HEK293 (cell line): Measurements from ENCODE around the gene NUP62.

ENCODE experiments used
- CTCF ChIA-PET: fragments of 350-600 bp; formaldehyde crosslinking; extraction: SDS; loops from one replicate; lab custom pipeline; 2021; ENCODE audit warnings: antibody characterized with exemption; lab: Yijun Ruan, JAX
- POLR2A ChIA-PET: fragments of 300-600 bp; formaldehyde crosslinking; extraction: SDS; loops from one replicate; lab custom pipeline; 2020; ENCODE audit warnings: antibody characterized with exemption, inconsistent platforms; lab: Yijun Ruan, JAX
- H3K27ac ChIP-seq: fragments of 200-500 bp; sonication (Bioruptor generic); 2 replicates; pipeline ENCODE4 v1.5.1; 2014; ENCODE audit warnings: low read depth, low read length, control low read depth, inconsistent platforms; ENCODE audit errors: extremely low read depth
- H3K36me3 ChIP-seq, 2 experiments: fragments of 200-500 bp in 1 of 2; sonication (Bioruptor generic) in 1 of 2; 1 replicate in 1 of 2; 2 replicates in 1 of 2; pipeline ENCODE4 v1.5.1; 2014 to 2017; ENCODE audit warnings: inconsistent platforms in 2 of 2, low read length in 2 of 2; ENCODE audit not compliant: control insufficient read depth in 2 of 2, insufficient read depth in 1 of 2
- H3K4me1 ChIP-seq: fragments of 200-500 bp; sonication (Bioruptor generic); 2 replicates; pipeline ENCODE4 v1.5.1; 2014; ENCODE audit warnings: mild to moderate bottlenecking, low read length, inconsistent platforms; ENCODE audit not compliant: control insufficient read depth, insufficient read depth
- H3K4me3 ChIP-seq: 2 replicates; pipeline ENCODE4 v1.5.1; 2011; ENCODE audit warnings: low read depth, mild to moderate bottlenecking, control low read depth, low read length, moderate library complexity
- H3K9me3 ChIP-seq: fragments of 200-500 bp; sonication (Bioruptor generic); 2 replicates; pipeline ENCODE4 v1.5.1; 2014; ENCODE audit warnings: low read depth, low read length, inconsistent platforms; ENCODE audit not compliant: control insufficient read depth, insufficient read depth
- IKZF3 ChIP-seq: fragments of 450-650 bp; IDR thresholded peaks from 2 replicates; pipeline ENCODE4 v1.5.0; 2018; ENCODE audit warnings: missing biosample characterization, mild to moderate bottlenecking, missing genetic modification characterization, moderate library complexity
- TCF7L2 ChIP-seq: IDR thresholded peaks from 2 replicates; pipeline ENCODE4 v1.6.1; 2011; ENCODE audit warnings: low read depth, mild to moderate bottlenecking, inconsistent platforms, low read length, moderate library complexity, borderline replicate concordance
- ZFP69B ChIP-seq: fragments of 450-650 bp; formaldehyde crosslinking; IDR thresholded peaks from 2 replicates; pipeline ENCODE4 v1.5.1; 2016; ENCODE audit warnings: missing biosample characterization, missing genetic modification characterization
- ZNF174 ChIP-seq: fragments of 450-650 bp; formaldehyde crosslinking; IDR thresholded peaks from 2 replicates; pipeline ENCODE4 v1.5.0; 2017; ENCODE audit warnings: missing biosample characterization, mild to moderate bottlenecking, missing genetic modification characterization
- ZNF2 ChIP-seq: fragments of 450-650 bp; formaldehyde crosslinking; IDR thresholded peaks from 2 replicates; pipeline ENCODE4 v1.5.1; 2016; ENCODE audit warnings: missing biosample characterization, missing genetic modification characterization
- ZNF311 ChIP-seq: fragments of 450-650 bp; formaldehyde crosslinking; IDR thresholded peaks from 2 replicates; pipeline ENCODE4 v1.5.1; 2017; ENCODE audit warnings: missing biosample characterization, missing genetic modification characterization, borderline replicate concordance
- ZNF391 ChIP-seq: fragments of 450-650 bp; formaldehyde crosslinking; IDR thresholded peaks from 2 replicates; pipeline ENCODE4 v1.5.1; 2016; ENCODE audit warnings: low read depth, missing biosample characterization, missing genetic modification characterization, borderline replicate concordance
- ZNF571 ChIP-seq: fragments of 450-650 bp; formaldehyde crosslinking; IDR thresholded peaks from 2 replicates; pipeline ENCODE4 v1.5.0; 2017; ENCODE audit warnings: missing biosample characterization, missing genetic modification characterization
- ZNF623 ChIP-seq: fragments of 450-650 bp; formaldehyde crosslinking; IDR thresholded peaks from 2 replicates; pipeline ENCODE4 v1.5.1; 2016; ENCODE audit warnings: missing biosample characterization, missing genetic modification characterization
- ZNF707 ChIP-seq: fragments of 450-650 bp; formaldehyde crosslinking; IDR thresholded peaks from 2 replicates; pipeline ENCODE4 v1.5.1; 2016; ENCODE audit warnings: missing biosample characterization, missing genetic modification characterization
- ZNF768 ChIP-seq: fragments of 450-650 bp; formaldehyde crosslinking; IDR thresholded peaks from 2 replicates; pipeline ENCODE4 v1.5.1; 2018; ENCODE audit warnings: missing biosample characterization, mild to moderate bottlenecking, missing genetic modification characterization
- ZNF837 ChIP-seq: fragments of 450-650 bp; formaldehyde crosslinking; IDR thresholded peaks from 2 replicates; pipeline ENCODE4 v1.5.1; 2016; ENCODE audit warnings: missing biosample characterization, missing genetic modification characterization
- TF ChIP-seq, protein P1 (sequence below): fragments of 450-650 bp; formaldehyde crosslinking; IDR thresholded peaks from 2 replicates; pipeline ENCODE4 v1.5.1; 2016; ENCODE audit warnings: missing biosample characterization, missing genetic modification characterization
- TF ChIP-seq, protein P2 (sequence below): fragments of 450-650 bp; formaldehyde crosslinking; IDR thresholded peaks from 2 replicates; pipeline ENCODE4 v1.5.1; 2016; ENCODE audit warnings: missing biosample characterization, missing genetic modification characterization
- TF ChIP-seq, protein P3 (sequence below): fragments of 450-650 bp; formaldehyde crosslinking; IDR thresholded peaks from 2 replicates; pipeline ENCODE4 v1.5.1; 2017; ENCODE audit warnings: missing biosample characterization, missing genetic modification characterization
- TF ChIP-seq, protein P4 (sequence below): fragments of 450-650 bp; formaldehyde crosslinking; IDR thresholded peaks from 2 replicates; pipeline ENCODE4 v1.5.1; 2016; ENCODE audit warnings: missing biosample characterization, missing genetic modification characterization
- TF ChIP-seq, protein P5 (sequence below): fragments of 450-650 bp; formaldehyde crosslinking; IDR thresholded peaks from 2 replicates; pipeline ENCODE4 v1.5.1; 2016; ENCODE audit warnings: missing biosample characterization, missing genetic modification characterization

The NUP62 gene

DNA sequence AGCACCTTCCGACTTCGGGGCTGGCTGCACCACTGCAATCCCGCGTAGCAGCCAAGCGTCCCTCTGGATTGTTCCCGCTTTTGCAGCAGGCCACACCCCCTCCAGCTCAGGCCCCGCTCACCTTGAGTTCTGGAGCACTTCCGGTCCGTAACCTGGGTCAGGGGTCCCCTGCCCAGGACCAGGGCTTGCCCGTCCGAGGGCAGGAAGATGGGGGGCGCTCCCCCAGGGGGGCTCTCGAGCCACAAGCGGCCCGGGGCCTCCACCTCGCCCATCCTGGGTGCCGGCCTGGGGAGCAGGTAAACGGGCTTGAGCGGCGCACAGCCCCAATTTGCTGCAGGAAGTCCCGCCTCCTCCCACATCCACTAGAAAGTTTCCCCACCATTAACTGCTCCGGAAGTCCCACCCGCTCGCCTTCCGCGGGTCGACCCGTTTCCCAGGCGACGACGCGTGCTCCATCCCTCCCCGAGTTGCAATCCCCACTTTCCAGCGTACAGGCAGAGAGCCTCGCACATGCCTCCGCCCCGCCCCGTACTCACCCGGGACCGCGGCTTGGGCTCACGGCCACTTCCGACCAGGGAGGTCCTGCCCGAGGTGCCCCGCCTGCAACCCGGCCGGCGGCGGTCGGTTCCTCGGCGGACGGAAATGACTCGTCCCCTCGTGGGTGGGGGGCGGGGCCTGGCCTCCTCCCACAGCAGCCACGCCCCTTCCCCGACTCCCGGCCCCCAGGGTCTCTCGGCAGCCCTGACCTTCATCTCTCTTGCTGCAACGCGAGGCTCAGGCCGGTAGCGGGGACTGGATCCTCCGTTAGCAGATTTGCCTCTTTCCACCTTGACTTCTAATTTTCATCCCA is 62.1 kb downstream of the NUP62 start, which contains the start of gene PNKP (continued):
- no peak for TF ChIP-seq ZNF311
- TF ChIP-seq, all 188 proteins: peak for 54

DNA sequence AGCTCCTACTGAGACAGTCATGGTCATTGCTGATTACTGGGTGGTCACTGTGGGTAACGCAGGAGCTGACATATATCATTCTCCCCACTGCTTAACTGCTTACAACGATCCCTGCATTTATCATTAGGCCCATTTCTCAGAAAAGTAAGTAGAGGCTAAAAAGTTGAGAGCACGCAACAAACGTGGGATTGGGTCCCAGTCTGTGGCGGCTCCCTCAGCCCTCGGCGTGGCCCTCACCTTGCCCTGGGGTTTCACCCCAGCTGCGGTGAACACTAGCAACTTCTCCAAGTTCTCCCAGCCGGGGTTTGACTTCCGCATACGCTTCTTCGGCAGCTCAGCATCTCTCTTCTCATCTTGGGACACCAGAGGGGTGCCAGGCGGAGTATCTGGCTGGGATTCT is 64.4 kb downstream of the NUP62 start:
- Histone ChIP-seq H3K4me1 (peaks cover 31% of the 10 kb centered on the region), H3K9me3 (no peaks in the 10 kb centered on the region), H3K4me3 (no peak overlapping the region), H3K27ac (no peak overlapping the region), H3K36me3 (peaks cover 13 to 49% of the 10 kb centered on the region in 2 experiments)
- TF ChIP-seq ZNF174 (tag by site-specific recombination) (no peak), ZNF837 (tag by site-specific recombination) (no peak), ZNF571 (tag by site-specific recombination) (no peak), ZNF707 (tag by site-specific recombination) (no peak), ZFP69B (tag by site-specific recombination) (0 out of 2 replicates have a peak, but pooled peaks have one; percentile 7), ZNF768 (0 out of 2 replicates have a peak, but pooled peaks have one; percentile 9), ZNF391 (tag by site-specific recombination) (no peak), ZNF2 (tag by site-specific recombination) (no peak), IKZF3 (no peak), ZNF623 (peak; percentile 39; the same call in 1 of the 2 replicates), TCF7L2 (no peak)
- TF ChIP-seq, protein P1, sequence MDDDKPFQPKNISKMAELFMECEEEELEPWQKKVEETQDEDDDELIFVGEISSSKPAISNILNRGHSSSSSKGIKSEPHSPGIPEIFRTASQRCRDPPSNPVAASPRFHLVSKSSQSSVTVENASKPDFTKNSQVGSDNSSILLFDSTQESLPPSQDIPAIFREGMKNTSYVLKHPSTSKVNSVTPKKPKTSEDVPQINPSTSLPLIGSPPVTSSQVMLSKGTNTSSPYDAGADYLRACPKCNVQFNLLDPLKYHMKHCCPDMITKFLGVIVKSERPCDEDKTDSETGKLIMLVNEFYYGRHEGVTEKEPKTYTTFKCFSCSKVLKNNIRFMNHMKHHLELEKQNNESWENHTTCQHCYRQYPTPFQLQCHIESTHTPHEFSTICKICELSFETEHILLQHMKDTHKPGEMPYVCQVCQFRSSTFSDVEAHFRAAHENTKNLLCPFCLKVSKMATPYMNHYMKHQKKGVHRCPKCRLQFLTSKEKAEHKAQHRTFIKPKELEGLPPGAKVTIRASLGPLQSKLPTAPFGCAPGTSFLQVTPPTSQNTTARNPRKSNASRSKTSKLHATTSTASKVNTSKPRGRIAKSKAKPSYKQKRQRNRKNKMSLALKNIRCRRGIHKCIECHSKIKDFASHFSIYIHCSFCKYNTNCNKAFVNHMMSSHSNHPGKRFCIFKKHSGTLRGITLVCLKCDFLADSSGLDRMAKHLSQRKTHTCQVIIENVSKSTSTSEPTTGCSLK (tag by site-specific recombination), result no peak
- TF ChIP-seq, protein P2, sequence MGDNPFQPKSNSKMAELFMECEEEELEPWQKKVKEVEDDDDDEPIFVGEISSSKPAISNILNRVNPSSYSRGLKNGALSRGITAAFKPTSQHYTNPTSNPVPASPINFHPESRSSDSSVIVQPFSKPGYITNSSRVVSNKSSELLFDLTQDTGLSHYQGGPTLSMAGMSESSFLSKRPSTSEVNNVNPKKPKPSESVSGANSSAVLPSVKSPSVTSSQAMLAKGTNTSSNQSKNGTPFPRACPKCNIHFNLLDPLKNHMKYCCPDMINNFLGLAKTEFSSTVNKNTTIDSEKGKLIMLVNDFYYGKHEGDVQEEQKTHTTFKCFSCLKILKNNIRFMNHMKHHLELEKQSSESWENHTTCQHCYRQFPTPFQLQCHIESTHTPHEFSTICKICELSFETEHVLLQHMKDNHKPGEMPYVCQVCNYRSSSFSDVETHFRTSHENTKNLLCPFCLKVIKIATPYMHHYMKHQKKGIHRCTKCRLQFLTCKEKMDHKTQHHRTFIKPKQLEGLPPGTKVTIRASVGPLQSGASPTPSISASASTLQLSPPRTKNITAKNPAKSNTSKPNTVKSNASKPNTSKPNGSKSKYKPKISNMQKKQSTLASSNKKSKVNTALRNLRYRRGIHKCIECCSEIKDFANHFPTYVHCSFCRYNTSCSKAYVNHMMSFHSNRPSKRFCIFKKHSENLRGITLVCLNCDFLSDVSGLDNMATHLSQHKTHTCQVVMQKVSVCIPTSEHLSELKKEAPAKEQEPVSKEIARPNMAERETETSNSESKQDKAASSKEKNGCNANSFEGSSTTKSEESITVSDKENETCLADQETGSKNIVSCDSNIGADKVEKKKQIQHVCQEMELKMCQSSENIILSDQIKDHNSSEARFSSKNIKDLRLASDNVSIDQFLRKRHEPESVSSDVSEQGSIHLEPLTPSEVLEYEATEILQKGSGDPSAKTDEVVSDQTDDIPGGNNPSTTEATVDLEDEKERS (tag by site-specific recombination), result peak; percentile 41; the same call in 1 of the 2 replicates
- TF ChIP-seq, protein P3, sequence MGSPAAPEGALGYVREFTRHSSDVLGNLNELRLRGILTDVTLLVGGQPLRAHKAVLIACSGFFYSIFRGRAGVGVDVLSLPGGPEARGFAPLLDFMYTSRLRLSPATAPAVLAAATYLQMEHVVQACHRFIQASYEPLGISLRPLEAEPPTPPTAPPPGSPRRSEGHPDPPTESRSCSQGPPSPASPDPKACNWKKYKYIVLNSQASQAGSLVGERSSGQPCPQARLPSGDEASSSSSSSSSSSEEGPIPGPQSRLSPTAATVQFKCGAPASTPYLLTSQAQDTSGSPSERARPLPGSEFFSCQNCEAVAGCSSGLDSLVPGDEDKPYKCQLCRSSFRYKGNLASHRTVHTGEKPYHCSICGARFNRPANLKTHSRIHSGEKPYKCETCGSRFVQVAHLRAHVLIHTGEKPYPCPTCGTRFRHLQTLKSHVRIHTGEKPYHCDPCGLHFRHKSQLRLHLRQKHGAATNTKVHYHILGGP (tag by site-specific recombination), result no peak
- TF ChIP-seq, protein P4, sequence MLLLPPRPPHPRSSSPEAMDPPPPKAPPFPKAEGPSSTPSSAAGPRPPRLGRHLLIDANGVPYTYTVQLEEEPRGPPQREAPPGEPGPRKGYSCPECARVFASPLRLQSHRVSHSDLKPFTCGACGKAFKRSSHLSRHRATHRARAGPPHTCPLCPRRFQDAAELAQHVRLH (tag by site-specific recombination), result 0 out of 2 replicates have a peak, but pooled peaks have one; percentile 17
- TF ChIP-seq, protein P5, sequence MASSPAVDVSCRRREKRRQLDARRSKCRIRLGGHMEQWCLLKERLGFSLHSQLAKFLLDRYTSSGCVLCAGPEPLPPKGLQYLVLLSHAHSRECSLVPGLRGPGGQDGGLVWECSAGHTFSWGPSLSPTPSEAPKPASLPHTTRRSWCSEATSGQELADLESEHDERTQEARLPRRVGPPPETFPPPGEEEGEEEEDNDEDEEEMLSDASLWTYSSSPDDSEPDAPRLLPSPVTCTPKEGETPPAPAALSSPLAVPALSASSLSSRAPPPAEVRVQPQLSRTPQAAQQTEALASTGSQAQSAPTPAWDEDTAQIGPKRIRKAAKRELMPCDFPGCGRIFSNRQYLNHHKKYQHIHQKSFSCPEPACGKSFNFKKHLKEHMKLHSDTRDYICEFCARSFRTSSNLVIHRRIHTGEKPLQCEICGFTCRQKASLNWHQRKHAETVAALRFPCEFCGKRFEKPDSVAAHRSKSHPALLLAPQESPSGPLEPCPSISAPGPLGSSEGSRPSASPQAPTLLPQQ (tag by site-specific recombination), result no peak
- ChIA-PET POLR2A (interaction anchor here (0.7 to 8.2 kb wide), 13 partner anchors 9 to 979 kb away, joined by 3 to 128 read pairs (median 5); partner anchors contain the start of genes AKT1S1, ATF5, FUZ and NUP62), CTCF (interaction anchor here (0.5 to 1.2 kb wide), 7 partner anchors 13 to 639 kb away, joined by 3 to 5 read pairs (median 3); partner anchors contain the start of gene PTOV1)
